ENCODE measurements around the gene E2F6.

Gene E2F6

GRCh38 chr2:11482473-11483035 is 16.6 kb upstream of the E2F6 start:
- no peak for DNase-seq
- no peak for TF ChIP-seq GATA1 (IDR thresholded peaks at IDR 0.05; ENCODE audit: low read depth, low read length)
- TF ChIP-seq POLR2A (IDR thresholded peaks at IDR 0.05; ENCODE audit: low read length) = no peak

- TF ChIP-seq GATA1 (IDR thresholded peaks at IDR 0.05; ENCODE audit: low read depth, low read length) (no peak), POLR2A (IDR thresholded peaks at IDR 0.05; ENCODE audit: low read length) (no peak)
- no peak for DNase-seq
Measured at GRCh38 chr2:11481789-11482472, 16.0 kb upstream of the E2F6 start.

GRCh38 chr2:11481426-11481788 is 15.4 kb upstream of the E2F6 start:
- DNase-seq = no peak
- no peak for TF ChIP-seq GATA1 (IDR thresholded peaks at IDR 0.05; ENCODE audit: low read depth, low read length)
- TF ChIP-seq POLR2A (IDR thresholded peaks at IDR 0.05; ENCODE audit: low read length) = no peak

GRCh38 chr2:11480859-11481258 is 14.9 kb upstream of the E2F6 start:
- TF ChIP-seq POLR2A (IDR thresholded peaks at IDR 0.05; ENCODE audit: low read length) = no peak
- no peak for TF ChIP-seq GATA1 (IDR thresholded peaks at IDR 0.05; ENCODE audit: low read depth, low read length)
- no peak for DNase-seq

GRCh38 chr2:11480406-11480805 is 14.4 kb upstream of the E2F6 start:
- TF ChIP-seq POLR2A (IDR thresholded peaks at IDR 0.05; ENCODE audit: low read length) (no peak), GATA1 (IDR thresholded peaks at IDR 0.05; ENCODE audit: low read depth, low read length) (no peak)
- DNase-seq = no peak

GRCh38 chr2:11478899-11479605 is 13.1 kb upstream of the E2F6 start:
- DNase-seq = no peak
- no peak for TF ChIP-seq GATA1 (IDR thresholded peaks at IDR 0.05; ENCODE audit: low read depth, low read length)
- no peak for TF ChIP-seq POLR2A (IDR thresholded peaks at IDR 0.05; ENCODE audit: low read length)

- TF ChIP-seq GATA1 (IDR thresholded peaks at IDR 0.05; ENCODE audit: low read depth, low read length) (no peak), POLR2A (IDR thresholded peaks at IDR 0.05; ENCODE audit: low read length) (no peak)
- DNase-seq = peak; percentile 78 to 89
Measured at GRCh38 chr2:11477994-11478393, 12.0 kb upstream of the E2F6 start.

- no peak for DNase-seq
- no peak for TF ChIP-seq POLR2A (IDR thresholded peaks at IDR 0.05; ENCODE audit: low read length)
- no peak for TF ChIP-seq GATA1 (IDR thresholded peaks at IDR 0.05; ENCODE audit: low read depth, low read length)
Measured at GRCh38 chr2:11473659-11474433, 7.9 kb upstream of the E2F6 start.

GRCh38 chr2:11467749-11468148 is 1.8 kb upstream of the E2F6 start:
- TF ChIP-seq POLR2A (IDR thresholded peaks at IDR 0.05; ENCODE audit: low read length) = no peak
- no peak for TF ChIP-seq GATA1 (IDR thresholded peaks at IDR 0.05; ENCODE audit: low read depth, low read length)
- no peak for DNase-seq

- no peak for DNase-seq
- TF ChIP-seq GATA1 (IDR thresholded peaks at IDR 0.05; ENCODE audit: low read depth, low read length) = no peak
- TF ChIP-seq POLR2A (IDR thresholded peaks at IDR 0.05; ENCODE audit: low read length) = no peak
Measured at GRCh38 chr2:11467129-11467649, 1.2 kb upstream of the E2F6 start.

GRCh38 chr2:11466307-11467128 is 557 bp upstream of the E2F6 start:
- no peak for TF ChIP-seq GATA1 (IDR thresholded peaks at IDR 0.05; ENCODE audit: low read depth, low read length)
- no peak for TF ChIP-seq POLR2A (IDR thresholded peaks at IDR 0.05; ENCODE audit: low read length)
- DNase-seq = peak; percentile 37 to 39

GRCh38 chr2:11465110-11465484 is 864 bp downstream of the E2F6 start:
- DNase-seq = no peak
- TF ChIP-seq GATA1 (IDR thresholded peaks at IDR 0.05; ENCODE audit: low read depth, low read length) (no peak), POLR2A (IDR thresholded peaks at IDR 0.05; ENCODE audit: low read length) (no peak)

- TF ChIP-seq GATA1 (IDR thresholded peaks at IDR 0.05; ENCODE audit: low read depth, low read length) (no peak), POLR2A (IDR thresholded peaks at IDR 0.05; ENCODE audit: low read length) (no peak)
- DNase-seq = no peak
Measured at GRCh38 chr2:11459816-11460215, 6.1 kb downstream of the E2F6 start.

Data from erythroblast (primary cell).